AG04449 (cell line): ENCODE results near the gene CYLD.

ENCODE experiments used
- CTCF ChIA-PET: fragments of 350-600 bp; formaldehyde crosslinking; extraction: SDS; loops from one replicate; lab custom pipeline; 2021; ENCODE audit warnings: antibody characterized with exemption; lab: Yijun Ruan, JAX
- POLR2A ChIA-PET: fragments of 400-600, 350-600 bp; formaldehyde crosslinking; extraction: SDS; loops from one replicate; lab custom pipeline; 2020; ENCODE audit warnings: antibody characterized with exemption, inconsistent platforms; lab: Yijun Ruan, JAX
- DNase-seq: peaks from one replicate; pipeline ENCODE4 v3.0.0-alpha.2; 2010; ENCODE audit warnings: low read depth, low spot score
- H3K4me3 ChIP-seq: 2 replicates; pipeline ENCODE4 v1.5.1; 2011; ENCODE audit warnings: low read depth, mild to moderate bottlenecking, control low read depth, low read length
- CTCF ChIP-seq: IDR thresholded peaks from one replicate; pipeline ENCODE4 v1.5.1; 2011; ENCODE audit warnings: mild to moderate bottlenecking, moderate library complexity, low read length, control low read depth, inconsistent platforms; ENCODE audit not compliant: insufficient read depth; ENCODE audit errors: missing control alignments

The CYLD gene

GRCh38 chr16:50846511-50846910 lies 104.6 kb downstream of the CYLD start:
- ChIA-PET CTCF (no interaction called here), POLR2A (no interaction called here)
- TF ChIP-seq CTCF, result no peak
- no peak for DNase-seq
- no peak overlapping the region for H3K4me3 ChIP-seq

- TF ChIP-seq CTCF, result no peak
- H3K4me3 ChIP-seq, result no peak overlapping the region
- POLR2A ChIA-PET, result no interaction called here
- CTCF ChIA-PET, result no interaction called here
- no peak for DNase-seq
Measured at GRCh38 chr16:50847166-50847565, 105.3 kb downstream of the CYLD start.

DNA sequence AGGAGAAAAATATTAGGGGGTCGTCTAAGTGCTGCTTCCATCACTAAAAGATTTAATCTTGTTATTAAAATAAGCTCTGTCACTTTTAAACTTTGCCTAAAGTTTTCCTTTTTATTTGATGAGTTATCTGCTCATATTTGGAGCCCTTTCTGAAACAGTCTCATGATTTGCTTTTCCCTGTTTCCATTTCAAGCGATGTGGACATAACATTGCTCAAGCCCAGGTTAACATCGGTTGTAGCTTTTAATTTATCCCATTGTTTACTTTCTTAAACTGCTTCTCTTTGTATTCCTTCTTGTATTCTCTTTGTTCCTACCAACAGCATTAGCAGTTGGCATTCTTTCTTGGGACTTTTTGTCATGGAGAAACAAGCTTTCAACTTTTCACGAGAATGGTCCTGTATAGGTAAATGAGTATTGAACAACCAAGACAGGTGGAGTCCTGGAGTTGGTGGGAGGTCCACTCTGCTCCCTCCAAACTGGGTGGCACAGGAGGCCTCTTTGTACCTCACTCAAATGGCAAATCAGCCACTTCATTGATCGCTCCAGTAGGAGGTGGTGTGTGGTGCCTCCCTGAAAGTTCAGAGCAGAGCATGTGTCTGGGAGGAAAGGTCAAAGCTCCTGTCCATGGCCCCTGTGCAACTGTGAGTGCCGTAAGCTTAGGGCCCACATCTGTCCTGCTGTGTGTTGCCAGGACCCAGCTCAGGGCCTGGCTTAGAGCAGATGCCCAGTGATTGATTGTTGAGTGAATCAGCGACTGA lies 107.0 kb downstream of the CYLD start:
- no peak for TF ChIP-seq CTCF
- POLR2A ChIA-PET, result no interaction called here
- CTCF ChIA-PET, result no interaction called here
- no peak for DNase-seq
- no peak overlapping the region for H3K4me3 ChIP-seq
